Stimulated activated naive CD4-positive, alpha-beta T cell treated with Interleukin-2 at 50 U/mL for 16 hours (primary cell): ENCODE data around the gene SPCS3.
"Not testable (repeated sequence)": the region's sequence is repeated elsewhere in the genome, so short reads cannot be mapped to it uniquely, and the experiment has no call there.

Source experiments
- DNase-seq: peaks from one replicate; lab custom pipeline; 2025; lab: John Stamatoyannopoulos, UW

SPCS3 gene

DNA sequence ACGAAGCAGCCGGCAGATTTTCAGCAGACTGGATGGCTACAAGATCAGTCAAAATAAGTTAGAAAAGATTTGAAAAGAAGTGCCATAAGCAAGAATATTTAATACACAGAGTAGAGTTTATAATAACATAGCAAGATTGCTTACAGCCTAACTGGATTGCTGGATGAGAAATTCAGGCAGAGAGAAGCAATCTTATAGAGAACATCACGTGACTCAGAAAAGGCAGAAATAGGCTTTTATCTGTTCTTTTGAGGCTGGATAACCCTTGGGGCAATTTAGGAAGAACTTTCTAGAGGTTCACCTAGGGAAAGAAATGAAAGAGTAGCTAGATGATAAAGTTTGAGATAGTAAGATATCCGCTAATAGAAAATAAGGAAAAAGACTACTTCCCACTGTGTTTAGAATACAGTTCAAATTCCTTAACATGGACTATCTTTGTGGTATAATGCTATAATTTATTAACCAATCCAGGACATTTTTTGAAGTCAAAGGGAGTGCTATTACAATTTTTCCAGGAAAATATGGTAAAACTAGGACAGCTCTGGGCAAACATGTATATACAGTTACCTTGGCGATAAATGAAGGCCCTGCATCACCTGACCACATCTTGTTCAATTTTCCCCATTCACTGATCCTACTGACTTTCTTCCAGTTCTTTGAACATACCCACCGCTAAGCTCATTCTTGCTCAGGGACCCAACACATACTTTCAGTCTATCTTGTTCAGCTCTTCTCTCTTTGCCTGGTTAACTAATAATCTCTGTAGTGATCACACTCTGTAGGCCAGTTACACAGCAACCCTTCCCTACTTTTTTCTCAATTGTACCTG, 12.7 kb upstream of the SPCS3 start:
- no peak for DNase-seq

DNA sequence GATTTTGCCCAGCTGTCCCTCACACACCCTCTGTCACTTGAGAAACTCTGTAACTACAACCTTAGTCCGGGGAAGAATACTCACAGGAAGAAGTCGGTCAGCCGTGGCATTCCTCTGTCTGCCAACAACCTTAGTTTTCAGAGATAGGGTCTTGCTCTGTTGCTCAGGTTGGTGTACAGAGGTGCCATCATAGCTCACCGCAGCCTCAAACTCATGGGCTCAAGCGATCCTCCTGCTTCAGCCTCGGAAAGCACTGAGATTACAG, 12.2 kb upstream of the SPCS3 start:
- DNase-seq: no peak

GRCh38 chr4:176308441-176308840, 11.3 kb upstream of the SPCS3 start:
- no peak for DNase-seq

DNA sequence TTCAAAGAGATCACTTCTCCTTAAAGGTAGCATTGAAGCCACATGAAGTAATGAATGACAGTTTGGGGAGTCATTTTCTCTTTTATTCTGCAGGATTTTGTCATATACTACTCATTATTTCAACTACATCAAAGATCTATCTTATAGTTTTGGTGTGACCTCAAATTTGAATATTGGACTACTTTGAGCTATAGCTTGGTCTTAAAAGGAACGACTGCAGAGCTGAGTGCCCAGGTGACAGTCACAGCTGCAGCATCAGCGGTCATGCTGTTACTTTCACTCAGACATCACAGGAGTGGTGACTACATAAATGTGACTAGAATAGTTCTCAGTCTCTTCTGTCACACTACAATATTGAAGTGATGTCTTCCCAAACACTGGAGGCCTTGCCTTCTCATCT, 10.7 kb upstream of the SPCS3 start:
- no peak for DNase-seq

DNA sequence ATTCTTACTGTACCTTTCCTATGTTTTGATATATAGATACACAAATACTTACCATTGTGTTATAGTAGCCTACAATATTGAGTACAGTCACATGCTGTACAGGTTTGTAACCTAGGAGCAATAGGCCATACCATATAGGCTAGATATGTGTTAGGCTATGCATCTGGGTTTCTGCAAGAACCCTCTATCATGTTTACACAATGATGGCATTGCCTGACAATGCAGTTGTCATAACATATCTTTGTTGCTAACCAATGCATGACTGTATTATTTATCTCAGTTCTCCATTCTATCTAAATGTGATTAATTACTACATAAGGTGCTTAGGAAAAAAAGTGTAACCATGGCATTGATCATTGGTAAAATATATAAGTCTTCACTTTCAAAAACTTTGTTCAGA, 10.0 kb upstream of the SPCS3 start:
- no peak for DNase-seq

DNA sequence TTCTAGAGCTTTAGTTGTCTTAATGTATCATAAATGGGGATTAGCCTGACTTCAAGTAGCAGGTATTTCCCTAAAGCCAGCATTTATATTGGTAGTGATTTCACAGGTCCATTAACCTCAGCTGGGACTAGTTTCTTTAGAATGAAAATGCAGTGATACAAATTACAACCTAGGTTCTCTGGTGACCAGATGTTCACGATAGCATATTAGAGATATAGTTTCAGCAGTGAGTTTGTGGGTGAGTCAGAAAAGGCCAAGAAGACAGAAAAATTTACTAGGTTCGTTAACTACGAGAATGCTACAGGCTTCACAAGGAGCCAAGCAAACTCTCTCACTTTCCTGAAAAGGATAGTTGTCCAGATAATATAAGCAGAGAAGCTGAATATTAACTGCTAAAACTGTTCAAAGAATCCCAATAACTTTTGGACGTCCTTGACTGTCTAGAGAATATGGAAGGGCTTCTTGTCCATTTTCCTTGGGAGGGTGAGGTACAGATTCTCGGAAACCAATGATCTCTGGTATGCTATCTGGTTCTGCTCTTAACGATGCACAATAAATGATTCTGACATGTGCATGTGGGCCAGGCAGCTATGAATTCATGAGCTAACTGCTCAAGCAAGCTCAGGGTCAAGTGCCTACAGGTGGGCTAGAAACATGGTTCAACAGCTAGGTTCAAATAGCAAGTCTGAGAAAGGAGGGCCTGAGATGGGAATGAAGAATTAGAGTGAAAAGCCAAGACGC, 6.0 kb upstream of the SPCS3 start:
- no peak for DNase-seq

DNA sequence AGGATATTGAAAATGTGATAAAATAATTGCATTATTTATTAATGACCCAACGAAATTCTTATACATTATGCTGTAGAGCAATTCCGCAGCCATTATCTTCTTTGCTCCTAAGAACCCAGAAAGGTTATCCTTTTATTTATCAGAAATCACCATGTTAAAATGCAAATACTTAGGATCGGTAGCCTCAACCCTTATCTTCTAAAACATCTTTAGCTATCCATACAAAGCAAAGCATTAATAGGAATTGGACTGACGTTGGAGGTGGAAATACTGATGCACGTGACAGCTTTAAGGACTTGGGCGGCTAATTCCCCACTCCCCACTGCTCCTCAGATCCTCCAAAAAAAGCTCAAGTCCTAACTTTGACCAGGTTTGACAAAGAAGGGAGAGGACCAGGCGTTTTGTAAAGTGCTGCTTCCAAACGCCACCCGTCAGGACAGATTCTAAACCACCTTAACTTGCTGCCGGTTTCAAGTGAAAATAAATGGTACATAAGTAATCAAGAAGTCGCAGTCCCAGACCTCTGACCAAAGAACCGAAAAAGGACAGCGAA, 539 bp upstream of the SPCS3 start:
- DNase-seq: no peak

DNA sequence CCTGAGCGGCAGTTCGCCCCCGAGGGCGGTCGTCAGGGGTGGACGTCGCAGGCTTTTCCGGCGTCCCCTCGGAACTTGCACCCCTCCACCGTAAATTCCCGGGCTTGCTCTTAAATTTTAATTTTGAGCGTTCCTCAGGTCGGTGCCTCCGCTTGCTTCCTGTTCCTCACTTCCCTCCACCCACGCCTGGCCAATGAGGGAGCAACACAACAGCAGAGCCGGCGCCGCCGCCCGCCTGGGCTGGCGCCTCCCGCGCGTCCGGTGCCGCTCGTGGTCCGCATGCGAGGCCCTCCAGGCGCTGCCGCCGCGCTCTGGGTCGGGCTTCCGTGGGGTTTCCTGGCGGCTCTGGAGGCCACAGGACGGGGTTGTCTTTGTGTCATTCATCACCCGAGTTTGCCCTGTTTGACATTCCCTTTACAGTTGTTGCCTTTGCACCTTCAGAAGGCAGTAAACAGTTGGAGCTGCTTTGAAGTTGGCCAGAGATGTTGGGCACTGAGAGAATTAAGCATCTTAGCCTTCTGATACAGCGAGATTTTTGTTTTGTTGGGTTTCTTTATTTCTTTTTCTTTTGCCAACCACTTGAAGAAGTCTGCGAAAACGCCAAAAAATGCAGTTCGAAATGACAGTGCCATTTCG, 692 bp downstream of the SPCS3 start:
- DNase-seq: peak; percentile 90

GRCh38 chr4:176320976-176321361, 1.2 kb downstream of the SPCS3 start:
- no peak for DNase-seq

GRCh38 chr4:176321589-176321988, 1.8 kb downstream of the SPCS3 start:
- DNase-seq: no peak

GRCh38 chr4:176323511-176324160, 3.9 kb downstream of the SPCS3 start:
- DNase-seq: no peak

DNA sequence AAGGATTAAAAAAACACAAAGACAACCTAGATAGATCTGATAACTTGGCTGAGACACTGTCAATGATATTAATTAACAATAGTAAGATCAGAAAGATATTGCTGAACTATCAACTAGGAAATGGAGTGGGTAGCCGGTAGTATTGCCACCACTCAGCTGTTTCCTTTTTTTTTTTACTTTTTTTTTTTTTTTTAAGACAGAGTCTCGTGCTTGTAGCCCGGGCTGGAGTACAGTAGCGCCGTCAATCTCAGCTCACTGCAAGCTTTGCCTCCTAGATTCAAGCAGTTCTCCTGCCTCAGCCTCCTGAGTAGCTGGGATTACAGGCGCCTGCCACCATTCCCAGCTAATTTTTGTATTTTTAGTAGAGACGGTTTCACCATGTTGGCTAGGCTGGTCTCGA, 5.1 kb downstream of the SPCS3 start:
- not testable (repeated sequence) for DNase-seq

- DNase-seq: no peak
These were observed 13.3 kb downstream of the SPCS3 start for GRCh38 chr4:176333076-176333475.

DNA sequence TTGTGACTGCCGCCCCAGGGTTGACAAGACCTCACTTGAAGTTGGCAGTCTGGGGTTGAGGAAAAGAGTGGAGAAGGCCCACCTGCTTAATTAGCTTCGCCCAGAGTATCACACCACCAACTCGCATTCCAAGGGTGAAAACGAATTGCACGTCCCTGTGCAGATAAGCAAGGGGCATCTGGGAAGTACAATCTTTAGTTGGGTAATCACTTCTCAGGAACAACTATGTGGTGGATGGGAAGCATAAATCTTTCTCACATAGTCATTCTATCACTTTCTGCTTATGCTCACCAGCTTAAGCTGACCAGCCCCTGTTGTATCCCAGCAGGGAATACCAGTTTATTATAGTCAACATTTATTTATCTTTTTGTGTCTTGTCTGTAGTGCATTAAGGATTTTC, 14.3 kb downstream of the SPCS3 start:
- no peak for DNase-seq

DNA sequence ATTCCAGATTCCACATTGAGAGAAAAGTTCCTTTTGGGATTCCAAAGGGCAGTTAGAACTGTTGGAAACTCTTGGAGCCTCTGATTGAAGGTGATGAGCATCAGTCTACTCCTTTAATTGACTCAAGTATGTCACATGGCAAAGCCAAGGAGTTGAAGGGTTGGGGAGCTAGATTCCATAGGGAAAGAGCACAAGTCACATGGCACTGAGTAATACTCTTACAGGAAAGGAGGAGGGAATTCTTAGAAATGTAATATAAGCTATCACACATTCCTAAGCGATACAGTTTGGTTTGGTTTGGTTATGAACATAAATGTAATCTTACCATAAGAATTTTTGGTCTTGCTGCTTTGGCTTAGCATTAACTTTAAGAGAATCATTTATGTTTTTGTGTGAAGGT, 15.7 kb downstream of the SPCS3 start:
- no peak for DNase-seq

DNA sequence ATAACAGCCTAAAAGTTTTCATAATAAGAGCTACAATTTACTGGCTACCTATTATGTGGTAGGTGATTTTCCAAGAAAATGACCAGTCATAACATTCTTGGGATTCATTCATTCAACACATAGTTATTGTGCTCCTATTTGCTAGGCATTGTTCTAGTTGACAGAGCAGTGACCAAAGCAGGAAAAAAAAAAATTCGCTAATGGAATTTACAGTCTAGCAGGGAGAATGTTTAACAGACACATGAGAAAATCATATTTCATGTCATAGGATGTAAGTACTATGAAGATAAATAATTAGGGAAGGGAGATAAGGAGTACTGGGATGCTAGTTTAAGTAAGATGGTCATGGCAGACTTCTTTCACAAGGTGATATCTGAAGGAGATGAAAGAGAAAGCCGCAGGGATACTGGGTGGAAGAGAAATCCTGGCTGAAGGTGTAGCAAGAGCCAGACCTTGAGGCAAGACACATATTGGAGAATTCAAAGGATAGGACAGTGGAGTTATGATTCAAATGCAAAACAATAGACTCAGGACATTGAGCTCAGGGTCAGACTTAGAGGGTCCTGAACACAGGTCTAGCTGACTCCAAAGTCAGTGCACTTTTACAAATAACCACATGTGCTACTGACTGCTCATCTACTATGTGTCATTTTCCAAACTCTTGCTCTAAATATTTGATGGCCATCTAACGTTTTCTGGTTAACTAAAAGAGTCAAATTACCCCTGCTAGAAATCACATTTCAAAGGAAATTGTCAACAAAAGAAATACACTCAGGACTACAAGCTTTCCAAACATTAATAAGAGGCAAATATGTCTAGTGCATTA, 20.4 kb downstream of the SPCS3 start:
- DNase-seq: no peak

DNA sequence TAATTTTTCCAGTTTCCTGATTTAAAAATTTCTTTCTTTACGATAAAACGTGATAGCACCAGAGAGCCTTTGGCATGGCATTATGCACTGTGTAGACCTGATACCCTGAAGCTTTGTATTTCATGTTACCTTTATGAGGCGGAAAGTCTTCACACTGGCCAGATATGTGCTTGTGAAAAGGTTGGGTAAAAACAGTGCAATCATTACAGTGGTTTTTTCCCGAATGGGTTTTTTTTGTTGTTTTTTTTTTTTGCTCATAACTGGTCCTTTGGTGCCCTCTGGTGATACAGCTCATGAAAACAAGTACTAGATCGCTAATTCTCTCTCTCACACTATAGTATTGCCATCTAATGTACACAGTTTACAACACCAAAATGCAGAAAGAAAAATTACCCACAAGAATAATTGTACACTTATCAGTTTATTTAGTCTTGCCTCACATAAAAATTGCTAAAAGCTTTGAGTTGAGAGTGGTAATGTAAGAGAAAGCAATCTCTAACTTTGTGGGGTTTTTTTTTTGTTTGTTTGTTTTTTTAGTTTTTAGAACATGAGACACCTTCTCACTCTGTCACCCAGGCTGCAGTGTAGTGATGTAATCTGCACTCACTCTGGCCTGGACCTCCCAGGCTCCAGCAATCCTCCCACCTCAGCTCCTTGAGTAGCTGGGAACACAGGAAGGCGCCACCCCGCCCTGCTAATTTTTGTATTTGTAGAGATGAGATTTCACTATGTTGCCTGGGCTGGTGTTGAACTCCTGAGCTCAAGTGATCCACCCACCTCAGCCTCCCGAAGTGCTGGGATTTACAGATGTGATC, 21.3 kb downstream of the SPCS3 start:
- DNase-seq: no peak

DNA sequence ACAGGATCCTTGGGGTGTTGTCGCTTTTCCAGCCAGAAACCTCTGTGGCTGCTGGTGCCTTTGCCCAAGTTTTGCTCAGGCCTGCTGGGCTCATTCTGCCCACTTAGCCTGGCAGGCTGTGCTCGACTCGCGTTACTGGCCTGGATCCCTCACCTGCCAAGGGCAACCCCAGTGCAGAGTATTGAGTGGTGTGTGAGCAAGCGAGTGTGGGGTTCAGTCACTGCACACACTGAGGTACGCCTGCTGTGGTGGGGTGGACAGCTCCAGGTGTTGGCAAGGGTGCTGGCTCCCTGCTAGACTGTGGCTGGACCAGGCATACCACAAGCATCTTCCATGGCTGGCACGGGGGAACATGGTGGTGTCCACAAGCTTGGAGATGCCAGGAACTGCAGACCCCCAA, 22.6 kb downstream of the SPCS3 start:
- DNase-seq: no peak

DNA sequence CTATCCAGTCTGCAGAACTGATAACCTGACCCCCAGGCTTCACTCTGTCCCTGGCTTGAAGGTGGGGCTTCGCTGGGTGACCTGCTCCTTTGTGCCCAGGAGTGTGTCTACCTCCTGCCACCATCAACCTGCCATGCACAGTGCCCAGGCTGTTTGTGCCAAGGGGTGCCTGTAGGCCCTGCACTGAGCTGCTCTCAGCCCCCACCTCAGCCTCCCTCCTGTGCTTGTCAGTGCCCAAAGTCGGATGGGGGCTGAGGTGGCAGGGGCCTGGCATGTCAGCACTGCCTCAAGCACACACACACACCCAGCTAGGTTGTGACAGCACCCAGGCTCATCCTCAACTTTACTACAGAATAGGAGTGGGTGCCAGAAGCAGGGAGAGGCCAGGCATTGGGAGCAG, 23.5 kb downstream of the SPCS3 start:
- DNase-seq: no peak

- DNase-seq: not testable (repeated sequence)
These were observed 25.6 kb downstream of the SPCS3 start for GRCh38 chr4:176345346-176345745.

DNA sequence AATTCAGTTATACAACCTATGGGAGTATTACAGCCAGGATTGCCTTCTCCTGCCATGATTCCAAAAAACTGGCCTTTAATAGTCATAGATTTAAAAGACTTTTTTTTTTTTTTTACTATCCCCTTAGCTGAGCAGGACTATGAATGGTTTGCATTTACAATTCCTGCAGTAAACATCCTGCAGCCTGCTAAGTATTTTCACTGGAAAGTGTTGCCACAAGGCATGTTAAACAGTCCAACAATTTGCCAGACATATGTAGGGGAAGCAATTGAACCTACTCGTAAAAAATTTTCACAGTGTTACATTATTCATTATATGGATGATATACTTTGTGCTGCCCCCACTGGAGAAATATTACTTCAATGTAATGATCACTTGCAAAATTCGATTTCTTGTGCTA, 27.1 kb downstream of the SPCS3 start:
- DNase-seq: not testable (repeated sequence)
